ENCODE results near the gene CDC25B.

The CDC25B gene

DNA sequence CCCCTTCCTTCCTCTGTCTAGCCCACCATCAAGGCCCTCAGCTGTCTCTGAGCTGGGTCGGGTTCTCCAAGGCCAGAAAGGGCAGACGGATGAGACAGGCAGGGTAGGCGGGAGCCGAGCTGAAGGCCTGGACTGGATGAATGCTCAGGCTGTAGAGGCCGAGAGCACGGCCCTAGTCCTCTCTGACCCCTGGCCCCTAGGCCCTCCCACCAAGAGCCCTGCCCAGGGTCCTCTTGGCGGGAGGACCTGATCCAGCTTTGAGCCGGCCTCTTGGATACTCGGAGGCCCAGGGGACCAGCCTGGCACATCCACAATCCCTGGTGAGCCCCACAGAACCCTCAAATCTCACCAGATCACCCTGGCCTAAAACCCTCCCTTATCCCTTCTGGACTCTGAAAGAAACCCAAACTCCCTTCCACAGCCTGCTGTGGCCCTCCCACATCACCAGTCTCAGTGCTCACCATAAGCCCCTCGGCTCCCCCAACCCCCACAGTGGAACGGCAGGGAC, 36.7 kb upstream of the CDC25B start:
- Histone ChIP-seq H3K36me3 (ENCODE audit: insufficient read depth, low read length) (peaks cover 8% of the 10 kb centered on the region; the same call in 1 of the 2 replicates), H3K9me2 (replicated peaks; ENCODE audit: low read depth, low read length) (no peaks in the 10 kb centered on the region), H3F3A (ENCODE audit: low read depth) (no peaks in the 10 kb centered on the region), H3K9ac (ENCODE audit: low read depth, low read length, poor library complexity, severe bottlenecking) (no peak overlapping the region), H3K4me3 (ENCODE audit: low read length, poor library complexity, severe bottlenecking) (no peak overlapping the region), H3K79me2 (ENCODE audit: insufficient read depth, low read length) (no peaks in the 10 kb centered on the region), H3K27me3 (ENCODE audit: insufficient read depth, low read length, poor library complexity, severe bottlenecking) (no peaks in the 10 kb centered on the region), H3K4me2 (ENCODE audit: low read depth, low read length, poor library complexity, severe bottlenecking) (no peak overlapping the region), H3K4me1 (ENCODE audit: insufficient read depth, low read length, poor library complexity, severe bottlenecking) (peaks cover 2% of the 10 kb centered on the region), H3K9me3 (ENCODE audit: insufficient read depth, low read depth, low read length) (no peaks in the 10 kb centered on the region), H2AFZ (ENCODE audit: low read length) (no peak overlapping the region), H4K20me1 (ENCODE audit: insufficient read depth, low read length, poor library complexity, severe bottlenecking) (no peaks in the 10 kb centered on the region)
- TF ChIP-seq EZH2phosphoT487 (IDR thresholded peaks at IDR 0.05; ENCODE audit: borderline replicate concordance) = no peak
- TF ChIP-seq, protein P1, sequence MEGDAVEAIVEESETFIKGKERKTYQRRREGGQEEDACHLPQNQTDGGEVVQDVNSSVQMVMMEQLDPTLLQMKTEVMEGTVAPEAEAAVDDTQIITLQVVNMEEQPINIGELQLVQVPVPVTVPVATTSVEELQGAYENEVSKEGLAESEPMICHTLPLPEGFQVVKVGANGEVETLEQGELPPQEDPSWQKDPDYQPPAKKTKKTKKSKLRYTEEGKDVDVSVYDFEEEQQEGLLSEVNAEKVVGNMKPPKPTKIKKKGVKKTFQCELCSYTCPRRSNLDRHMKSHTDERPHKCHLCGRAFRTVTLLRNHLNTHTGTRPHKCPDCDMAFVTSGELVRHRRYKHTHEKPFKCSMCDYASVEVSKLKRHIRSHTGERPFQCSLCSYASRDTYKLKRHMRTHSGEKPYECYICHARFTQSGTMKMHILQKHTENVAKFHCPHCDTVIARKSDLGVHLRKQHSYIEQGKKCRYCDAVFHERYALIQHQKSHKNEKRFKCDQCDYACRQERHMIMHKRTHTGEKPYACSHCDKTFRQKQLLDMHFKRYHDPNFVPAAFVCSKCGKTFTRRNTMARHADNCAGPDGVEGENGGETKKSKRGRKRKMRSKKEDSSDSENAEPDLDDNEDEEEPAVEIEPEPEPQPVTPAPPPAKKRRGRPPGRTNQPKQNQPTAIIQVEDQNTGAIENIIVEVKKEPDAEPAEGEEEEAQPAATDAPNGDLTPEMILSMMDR (conservative IDR thresholded peaks at IDR 0.05; ENCODE audit: low read length) = no peak

DNA sequence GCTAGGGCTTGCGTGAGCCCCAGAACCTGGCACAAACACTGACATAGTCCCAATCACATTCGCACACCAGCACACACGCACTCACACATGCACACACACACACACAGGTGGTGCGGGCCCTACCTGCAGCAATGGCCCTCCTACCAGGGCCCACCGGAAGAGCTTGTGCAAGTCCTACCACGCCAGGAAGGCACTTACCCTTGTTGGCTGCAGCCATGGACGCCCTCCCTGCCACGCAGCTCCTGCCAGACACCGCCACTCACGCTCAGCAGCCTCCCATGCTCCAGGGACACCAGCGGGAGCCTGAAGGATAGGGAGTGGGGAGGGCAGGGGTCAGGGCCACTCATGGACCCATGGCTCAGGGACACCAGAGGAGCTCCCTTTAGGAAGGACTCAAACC, 36.2 kb upstream of the CDC25B start:
- H3K4me1 ChIP-seq (ENCODE audit: insufficient read depth, low read length, poor library complexity, severe bottlenecking) = peaks cover 7% of the 10 kb centered on the region
- TF ChIP-seq EZH2phosphoT487 (IDR thresholded peaks at IDR 0.05; ENCODE audit: borderline replicate concordance) = no peak
- TF ChIP-seq, protein P1 (conservative IDR thresholded peaks at IDR 0.05; ENCODE audit: low read length) = no peak
- H3K27me3 ChIP-seq (ENCODE audit: insufficient read depth, low read length, poor library complexity, severe bottlenecking) = no peaks in the 10 kb centered on the region
- H3K79me2 ChIP-seq (ENCODE audit: insufficient read depth, low read length) = no peaks in the 10 kb centered on the region
- H3K9ac ChIP-seq (ENCODE audit: low read depth, low read length, poor library complexity, severe bottlenecking) = no peak overlapping the region
- peaks cover 8% of the 10 kb centered on the region; the same call in 1 of the 2 replicates for H3K36me3 ChIP-seq (ENCODE audit: insufficient read depth, low read length)
- no peak overlapping the region for H2AFZ ChIP-seq (ENCODE audit: low read length)
- no peaks in the 10 kb centered on the region for H4K20me1 ChIP-seq (ENCODE audit: insufficient read depth, low read length, poor library complexity, severe bottlenecking)
- H3K9me2 ChIP-seq (replicated peaks; ENCODE audit: low read depth, low read length) = no peaks in the 10 kb centered on the region
- no peaks in the 10 kb centered on the region for H3K9me3 ChIP-seq (ENCODE audit: insufficient read depth, low read depth, low read length)
- H3K4me3 ChIP-seq (ENCODE audit: low read length, poor library complexity, severe bottlenecking) = no peak overlapping the region
- no peak overlapping the region for H3K4me2 ChIP-seq (ENCODE audit: low read depth, low read length, poor library complexity, severe bottlenecking)
- H3F3A ChIP-seq (ENCODE audit: low read depth) = no peaks in the 10 kb centered on the region

DNA sequence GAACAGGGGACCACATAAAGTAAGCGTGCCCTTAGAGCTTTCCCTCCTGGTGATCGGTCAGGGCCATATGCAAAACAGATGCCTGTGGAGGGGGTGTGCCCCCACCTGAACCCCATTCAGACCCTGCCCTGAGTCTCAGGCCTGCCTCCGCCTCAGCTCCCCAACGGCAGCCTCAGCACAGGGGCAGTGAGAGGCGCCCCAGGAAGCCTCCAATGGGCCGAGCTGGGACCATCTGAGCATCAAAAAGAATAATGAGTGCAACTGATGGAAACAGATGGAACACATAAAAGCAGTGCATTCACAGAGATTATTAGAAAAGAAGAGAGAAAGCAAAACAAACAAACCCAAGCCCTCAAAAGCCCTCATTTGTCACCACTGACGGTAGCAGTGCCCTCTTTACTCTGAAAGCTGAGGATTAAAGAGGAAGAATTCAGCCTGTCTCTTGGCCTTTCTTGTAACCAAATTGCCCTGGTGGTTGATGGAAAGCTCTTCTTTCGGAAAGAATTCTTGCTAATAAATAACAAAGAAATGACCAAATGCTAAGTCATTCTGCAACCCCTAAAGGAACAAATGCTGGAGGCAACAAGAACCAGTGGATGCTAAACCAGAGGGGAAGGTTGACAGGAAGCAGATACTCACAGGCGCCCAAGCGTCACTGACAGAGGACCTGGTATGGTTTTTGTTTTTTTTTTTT, 35.3 kb upstream of the CDC25B start:
- no peak overlapping the region for H3K9ac ChIP-seq (ENCODE audit: low read depth, low read length, poor library complexity, severe bottlenecking)
- H3K4me2 ChIP-seq (ENCODE audit: low read depth, low read length, poor library complexity, severe bottlenecking) = no peak overlapping the region
- H3K36me3 ChIP-seq (ENCODE audit: insufficient read depth, low read length) = peaks cover 8% of the 10 kb centered on the region; the same call in 1 of the 2 replicates
- no peaks in the 10 kb centered on the region for H3K27me3 ChIP-seq (ENCODE audit: insufficient read depth, low read length, poor library complexity, severe bottlenecking)
- no peak overlapping the region for H2AFZ ChIP-seq (ENCODE audit: low read length)
- no peak overlapping the region for H3K4me3 ChIP-seq (ENCODE audit: low read length, poor library complexity, severe bottlenecking)
- H3F3A ChIP-seq (ENCODE audit: low read depth) = no peaks in the 10 kb centered on the region
- H3K9me3 ChIP-seq (ENCODE audit: insufficient read depth, low read depth, low read length) = no peaks in the 10 kb centered on the region
- no peaks in the 10 kb centered on the region for H3K9me2 ChIP-seq (replicated peaks; ENCODE audit: low read depth, low read length)
- H4K20me1 ChIP-seq (ENCODE audit: insufficient read depth, low read length, poor library complexity, severe bottlenecking) = no peaks in the 10 kb centered on the region
- H3K4me1 ChIP-seq (ENCODE audit: insufficient read depth, low read length, poor library complexity, severe bottlenecking) = peaks cover 16% of the 10 kb centered on the region
- 0 out of 2 replicates have a peak, but pooled peaks cover 4% of the 10 kb centered on the region for H3K79me2 ChIP-seq (ENCODE audit: insufficient read depth, low read length)
- no peak for TF ChIP-seq EZH2phosphoT487 (IDR thresholded peaks at IDR 0.05; ENCODE audit: borderline replicate concordance)
- TF ChIP-seq, protein P1 (conservative IDR thresholded peaks at IDR 0.05; ENCODE audit: low read length) = no peak
